SK-N-SH (cell line): ENCODE results near the gene PTK6. TPM values are rescaled to one million over a fixed set of nuclear protein-coding genes. Genes with fewer than 3 reads are reported as not detected.

Experiments used
- CTCF ChIA-PET: fragments of 300-600, 350-600 bp; formaldehyde crosslinking; extraction: SDS; loops from one replicate; lab custom pipeline; 2021; lab: Yijun Ruan, JAX
- POLR2A ChIA-PET: fragments of 350-600 bp; sonication (Branson Sonifier 250); formaldehyde crosslinking; extraction: SDS; loops from one replicate; lab custom pipeline; 2020; ENCODE audit warnings: antibody characterized with exemption, inconsistent platforms; lab: Yijun Ruan, JAX
- DNase-seq: peaks from one replicate; pipeline ENCODE4 v3.0.0; 2012
- H2AFZ ChIP-seq: fragments of 200-600 bp; sonication (generic); 2 replicates; pipeline ENCODE4 v1.8.1; 2016; ENCODE audit warnings: antibody characterized with exemption, mild to moderate bottlenecking, low read depth
- H3F3A ChIP-seq: fragments of 200-600 bp; sonication (generic); replicated peaks from 2 replicates; pipeline ENCODE3; 2016; ENCODE audit warnings: antibody characterized with exemption, mild to moderate bottlenecking; ENCODE audit not compliant: insufficient read depth
- H3K27ac ChIP-seq, 2 experiments: fragments of 200-500 bp in 1 of 2; fragments of 200-600 bp in 1 of 2; sonication (Bioruptor generic) in 1 of 2; sonication (generic), shearing (Covaris generic) in 1 of 2; 2 replicates each; pipeline versions ENCODE4 v1.5.1 to v1.6.1; 2014 to 2016; ENCODE audit warnings: low read depth in 2 of 2, inconsistent platforms in 1 of 2, low read length in 1 of 2, mild to moderate bottlenecking in 1 of 2, mixed read lengths in 1 of 2
- H3K27me3 ChIP-seq: fragments of 200-600 bp; sonication (generic), shearing (Covaris generic); 2 replicates; pipeline ENCODE4 v1.6.1; 2016; ENCODE audit warnings: mixed run types; ENCODE audit not compliant: insufficient read depth
- H3K36me3 ChIP-seq, 2 experiments: fragments of 200-500 bp in 1 of 2; fragments of 200-600 bp in 1 of 2; sonication (Bioruptor generic) in 1 of 2; sonication (generic) in 1 of 2; replicated peaks in 1 of 2; 2 replicates each; pipeline versions ENCODE3 to v1.5.1; 2014 to 2016; ENCODE audit warnings: low read length in 1 of 2, mild to moderate bottlenecking in 1 of 2; ENCODE audit not compliant: insufficient read depth in 2 of 2, control insufficient read depth in 1 of 2
- H3K4me1 ChIP-seq, 2 experiments: fragments of 200-500 bp in 1 of 2; fragments of 200-600 bp in 1 of 2; sonication (Bioruptor generic) in 1 of 2; sonication (generic), shearing (Covaris generic) in 1 of 2; 2 replicates each; pipeline versions ENCODE4 v1.5.1 to v1.6.1; 2014 to 2016; ENCODE audit warnings: low read depth in 1 of 2, low read length in 1 of 2, mixed run types in 1 of 2; ENCODE audit not compliant: insufficient read depth in 2 of 2, control insufficient read depth in 1 of 2
- H3K4me2 ChIP-seq: fragments of 200-600 bp; sonication (generic), shearing (Covaris generic); 2 replicates; pipeline ENCODE4 v1.6.1; 2017; ENCODE audit warnings: mixed run types
- H3K4me3 ChIP-seq, 2 experiments: fragments of 200-500 bp in 1 of 2; fragments of 200-600 bp in 1 of 2; sonication (Bioruptor generic) in 1 of 2; sonication (generic), shearing (Covaris generic) in 1 of 2; 2 replicates each; pipeline versions ENCODE4 v1.5.1 to v1.8.1; 2014 to 2016; ENCODE audit warnings: low read depth in 2 of 2, inconsistent platforms in 1 of 2, low read length in 1 of 2, mild to moderate bottlenecking in 1 of 2, mixed read lengths in 1 of 2, moderate library complexity in 1 of 2
- H3K79me2 ChIP-seq: fragments of 200-600 bp; sonication (generic); 2 replicates; pipeline ENCODE4 v1.8.1; 2017; ENCODE audit warnings: mild to moderate bottlenecking; ENCODE audit not compliant: insufficient read depth
- H3K9ac ChIP-seq: fragments of 200-600 bp; sonication (generic); 2 replicates; pipeline ENCODE4 v1.6.1; 2017; ENCODE audit warnings: mixed run types
- H3K9me2 ChIP-seq: fragments of 200-600 bp; sonication (generic); 2 replicates; pipeline ENCODE4 v1.6.1; 2017; ENCODE audit warnings: mixed run types
- H3K9me3 ChIP-seq: fragments of 200-600 bp; sonication (generic); 2 replicates; pipeline ENCODE4 v1.6.1; 2017; ENCODE audit warnings: mixed run types, mild to moderate bottlenecking, moderate library complexity
- H4K20me1 ChIP-seq: fragments of 200-600 bp; sonication (generic); 2 replicates; pipeline ENCODE4 v1.6.1; 2017; ENCODE audit warnings: mild to moderate bottlenecking, mixed run types; ENCODE audit not compliant: insufficient read depth
- CTCF ChIP-seq: fragments of 200-600 bp; sonication (generic); IDR thresholded peaks from 2 replicates; pipeline ENCODE4 v1.6.1; 2017; ENCODE audit warnings: antibody characterized with exemption, mild to moderate bottlenecking, moderate library complexity
- GATA2 ChIP-seq: sonication (generic); formaldehyde crosslinking; IDR thresholded peaks from 2 replicates; pipeline ENCODE4 v1.5.0; 2020; ENCODE audit warnings: mild to moderate bottlenecking, missing genetic modification reagents
- IRF3 ChIP-seq: fragments of 150-350 bp; IDR thresholded peaks from 2 replicates; pipeline ENCODE4 v1.6.1; 2016; ENCODE audit warnings: mild to moderate bottlenecking, low read depth, low read length
- MAX ChIP-seq: IDR thresholded peaks from 2 replicates; pipeline ENCODE4 v1.4.0; 2012; ENCODE audit warnings: low read depth
- NFIC ChIP-seq: IDR thresholded peaks from 2 replicates; pipeline ENCODE4 v1.4.0; 2012; ENCODE audit warnings: borderline replicate concordance
- NRF1 ChIP-seq: IDR thresholded peaks from 2 replicates; pipeline ENCODE4 v1.6.1; 2012; ENCODE audit warnings: low read depth, mild to moderate bottlenecking, low read length
- POLR2AphosphoS5 ChIP-seq: IDR thresholded peaks from 2 replicates; pipeline ENCODE4 v1.6.1; 2012; ENCODE audit warnings: low read depth, low read length
- RAD21 ChIP-seq: IDR thresholded peaks from 2 replicates; pipeline ENCODE4 v1.6.1; 2012; ENCODE audit warnings: mild to moderate bottlenecking, low read length
- RCOR1 ChIP-seq: fragments of 150-350 bp; IDR thresholded peaks from 2 replicates; pipeline ENCODE4 v1.6.1; 2017; ENCODE audit warnings: antibody characterized with exemption, low read length
- REST ChIP-seq: IDR thresholded peaks from 2 replicates; pipeline ENCODE4 v1.6.1; 2012; ENCODE audit warnings: mild to moderate bottlenecking, low read depth, low read length, moderate library complexity
- RXRA ChIP-seq: IDR thresholded peaks from 2 replicates; pipeline ENCODE4 v1.4.0; 2012; ENCODE audit warnings: low read depth, mild to moderate bottlenecking, borderline replicate concordance
- SMC3 ChIP-seq: IDR thresholded peaks from 2 replicates; pipeline ENCODE4 v1.6.1; 2012; ENCODE audit warnings: low read depth, low read length, improper control_type of control experiment
- TEAD4 ChIP-seq: IDR thresholded peaks from 2 replicates; pipeline ENCODE4 v1.4.0; 2012; ENCODE audit warnings: mild to moderate bottlenecking, borderline replicate concordance; ENCODE audit not compliant: insufficient read depth
- USF1 ChIP-seq: IDR thresholded peaks from 2 replicates; pipeline ENCODE4 v1.4.0; 2012; ENCODE audit warnings: low read depth, borderline replicate concordance
- YY1 ChIP-seq: IDR thresholded peaks from 2 replicates; pipeline ENCODE4 v1.4.0; 2012; ENCODE audit warnings: low read depth, mild to moderate bottlenecking
- WGBS: methylation state at CpG from one replicate; pipeline ENCODE4 v1.1.6; 2017; ENCODE audit warnings: low lambda C conversion rate; 5-methylcytosine and 5-hydroxymethylcytosine counted together
- polyA plus RNA-seq, 3 experiments: library from polyadenylated mRNA; depleted of rRNA; stranded (reverse); fragments of >200 nt; gene quantifications; 2 replicates each; pipeline ENCODE4 v1.2.3, GENCODE V29; 2012

The PTK6 gene
- polyA plus RNA-seq, 1 of the 3 experiments (the other 2 are of a cell fraction) = 0.07 TPM

- TF ChIP-seq USF1 = no peak
Measured at GRCh38 chr20:63501818-63502670, 35.1 kb downstream of the PTK6 start (continued).

- CTCF ChIA-PET = interaction anchor here (1.0 to 2.6 kb wide), 5 partner anchors 18 to 192 kb away, joined by 3 to 11 read pairs (median 6); partner anchors contain the start of genes PPDPF and PTK6
- Histone ChIP-seq H3K4me2 (no peak overlapping the region), H3K9me2 (no peaks in the 10 kb centered on the region), H3K9ac (no peak overlapping the region), H3K4me3 (no peak overlapping the region), H3F3A (peaks cover 7% of the 10 kb centered on the region), H2AFZ (no peak overlapping the region), H3K9me3 (no peaks in the 10 kb centered on the region), H3K79me2 (no peaks in the 10 kb centered on the region), H3K27ac (peak overlapping the region in 1 of 2 experiments; percentile 67; a peak in 1 of 4 replicates), H3K4me1 (peaks cover 0 to 46% of the 10 kb centered on the region in 2 experiments; a peak in 1 of 4 replicates), H3K36me3 (no peaks in the 10 kb centered on the region), H3K27me3 (no peaks in the 10 kb centered on the region), H4K20me1 (no peaks in the 10 kb centered on the region; the same call in 1 of the 2 replicates)
- POLR2A ChIA-PET = interaction anchor here (0.6 to 1.1 kb wide), 3 partner anchors 26 to 102 kb away, joined by 3 to 6 read pairs (median 3); no protein-coding TSS in a partner anchor
- TF ChIP-seq NRF1 = no peak
- no peak for TF ChIP-seq GATA2
- no peak for TF ChIP-seq NFIC
- TF ChIP-seq USF1 = no peak
- no peak for TF ChIP-seq RCOR1
- TF ChIP-seq MAX = no peak
- TF ChIP-seq TEAD4 = no peak
- no peak for TF ChIP-seq REST
- no peak for TF ChIP-seq RXRA
- TF ChIP-seq CTCF = no peak
- TF ChIP-seq YY1 = no peak
- TF ChIP-seq RAD21 = no peak
- no peak for TF ChIP-seq POLR2AphosphoS5
- TF ChIP-seq IRF3 = no peak
- no peak for TF ChIP-seq SMC3
- DNase-seq = no peak
- 83% methylated on average over 21 of the region's 27 CpGs for WGBS
Measured at GRCh38 chr20:63500902-63501817, 36.0 kb downstream of the PTK6 start.
